NCI-H510A (cell line): ENCODE measurements around the gene MYO7B.

ENCODE experiments used
- DNase-seq: peaks from one replicate; lab custom pipeline; 2025; lab: John Stamatoyannopoulos, UW

The MYO7B gene

GRCh38 chr2:127664065-127664894 lies 128.8 kb downstream of the MYO7B start:
- no peak for DNase-seq

- no peak for DNase-seq
Measured at GRCh38 chr2:127664895-127665225, 129.4 kb downstream of the MYO7B start.

GRCh38 chr2:127665267-127665893 lies 129.9 kb downstream of the MYO7B start:
- no peak for DNase-seq

DNA sequence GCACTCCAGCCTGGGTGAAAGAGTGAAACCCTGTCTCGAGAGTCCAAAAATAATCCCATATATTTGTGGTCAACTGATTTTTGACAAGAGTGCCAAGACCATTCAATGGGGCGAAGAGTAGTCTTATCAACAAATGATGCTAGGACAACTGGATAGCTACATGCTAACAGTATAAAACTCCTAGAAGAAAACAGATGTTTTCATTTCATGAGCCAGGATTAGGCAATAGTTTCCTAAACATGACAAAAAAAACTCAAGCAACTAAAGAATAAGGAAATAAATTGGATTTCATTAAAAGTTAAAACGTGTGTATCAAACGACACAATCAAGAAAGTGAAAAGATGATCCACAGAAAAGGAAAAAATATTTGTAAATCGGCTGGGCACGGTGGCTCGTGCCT lies 133.6 kb downstream of the MYO7B start:
- no peak for DNase-seq

DNA sequence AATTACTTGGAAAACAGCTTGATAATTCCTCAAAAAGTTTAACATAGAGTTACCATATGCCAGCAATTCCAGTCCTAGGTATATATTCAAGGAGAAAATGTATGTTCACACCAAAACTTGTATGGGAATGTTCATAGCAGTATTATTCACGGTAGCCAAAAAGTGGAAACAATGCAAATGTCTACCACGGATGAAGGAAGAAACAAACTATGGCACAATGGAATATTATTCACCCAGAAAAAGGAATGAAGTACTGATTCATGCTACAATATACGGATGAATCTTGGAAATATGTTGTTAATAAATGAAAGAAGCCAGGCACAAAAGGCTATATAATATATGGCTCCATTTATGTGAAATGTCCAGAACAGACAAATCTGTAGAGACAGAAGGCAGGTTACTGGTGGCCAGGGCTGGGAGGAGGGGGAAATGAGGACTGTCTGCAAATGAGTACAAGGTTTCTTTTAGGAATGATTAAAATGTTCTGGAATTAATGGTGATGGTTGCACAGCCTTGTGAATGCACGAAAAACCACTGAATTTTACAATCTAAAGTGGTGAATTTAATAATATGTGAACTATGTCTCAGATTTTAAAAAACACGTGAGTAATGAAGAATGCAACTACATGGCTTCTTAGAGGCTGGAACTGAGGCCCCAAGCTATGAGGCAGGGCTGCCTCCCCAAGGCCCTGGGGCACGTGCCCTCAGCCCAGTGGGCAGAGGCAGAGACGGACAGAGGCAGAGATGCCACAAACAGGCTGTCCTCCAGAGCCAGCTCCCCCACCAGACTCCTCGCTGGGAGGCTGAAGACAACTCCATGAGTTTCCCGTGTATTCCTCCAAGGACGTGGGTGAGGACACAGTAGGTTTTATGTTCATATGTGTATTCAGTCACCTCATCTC lies 134.8 kb downstream of the MYO7B start:
- no peak for DNase-seq

DNA sequence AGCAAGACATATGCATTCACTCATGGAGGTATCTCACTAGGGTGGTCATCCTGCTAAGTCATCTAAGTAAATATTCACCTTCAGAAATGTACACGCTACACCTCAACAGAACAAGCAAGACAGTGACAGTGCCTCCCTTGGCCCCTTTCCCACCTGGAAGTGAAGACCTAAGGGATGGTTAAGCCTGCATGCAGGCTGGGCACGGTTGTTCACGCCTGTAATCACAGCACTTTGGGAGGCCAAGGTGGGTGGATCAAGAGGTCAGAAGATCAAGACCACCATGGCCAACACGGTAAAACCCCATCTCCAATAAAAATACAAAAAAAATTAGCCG lies 135.4 kb downstream of the MYO7B start:
- no peak for DNase-seq

DNA sequence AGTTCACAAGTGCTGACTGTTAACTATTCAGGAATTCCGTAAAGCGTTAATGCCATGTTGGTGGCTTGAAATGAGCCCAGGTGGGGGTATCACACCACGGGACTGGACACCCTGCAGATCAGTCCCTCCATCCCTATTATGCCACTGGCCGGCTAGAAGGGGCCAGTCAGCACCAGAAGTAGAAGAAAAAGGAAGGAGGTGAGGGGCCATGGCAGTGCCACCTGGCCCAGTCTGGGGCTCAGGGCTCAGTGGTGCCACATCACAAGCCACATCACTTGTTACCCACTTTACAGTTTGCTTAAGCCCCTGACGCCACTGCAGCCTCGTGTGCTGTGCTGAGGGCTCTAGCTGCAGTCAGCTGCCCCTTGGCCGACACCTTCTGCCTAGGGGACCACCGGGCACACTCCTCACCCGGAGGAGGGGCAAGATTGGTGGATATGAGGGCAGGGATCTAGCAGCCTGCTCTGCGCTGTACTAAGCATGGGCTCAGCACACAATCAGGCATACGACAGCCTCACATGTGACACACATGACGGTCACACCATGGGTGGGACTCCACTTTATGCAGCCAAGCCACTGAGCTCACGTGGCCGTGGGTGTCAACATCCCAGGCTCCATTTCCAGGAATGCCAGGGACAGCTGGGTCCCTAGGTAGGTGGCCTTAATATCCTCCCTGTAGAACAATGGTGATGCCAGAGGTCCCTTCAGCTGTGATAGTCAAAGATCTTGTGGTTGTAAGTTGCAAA lies 136.2 kb downstream of the MYO7B start:
- no peak for DNase-seq

GRCh38 chr2:127672341-127673224 lies 137.1 kb downstream of the MYO7B start:
- DNase-seq = no peak

DNA sequence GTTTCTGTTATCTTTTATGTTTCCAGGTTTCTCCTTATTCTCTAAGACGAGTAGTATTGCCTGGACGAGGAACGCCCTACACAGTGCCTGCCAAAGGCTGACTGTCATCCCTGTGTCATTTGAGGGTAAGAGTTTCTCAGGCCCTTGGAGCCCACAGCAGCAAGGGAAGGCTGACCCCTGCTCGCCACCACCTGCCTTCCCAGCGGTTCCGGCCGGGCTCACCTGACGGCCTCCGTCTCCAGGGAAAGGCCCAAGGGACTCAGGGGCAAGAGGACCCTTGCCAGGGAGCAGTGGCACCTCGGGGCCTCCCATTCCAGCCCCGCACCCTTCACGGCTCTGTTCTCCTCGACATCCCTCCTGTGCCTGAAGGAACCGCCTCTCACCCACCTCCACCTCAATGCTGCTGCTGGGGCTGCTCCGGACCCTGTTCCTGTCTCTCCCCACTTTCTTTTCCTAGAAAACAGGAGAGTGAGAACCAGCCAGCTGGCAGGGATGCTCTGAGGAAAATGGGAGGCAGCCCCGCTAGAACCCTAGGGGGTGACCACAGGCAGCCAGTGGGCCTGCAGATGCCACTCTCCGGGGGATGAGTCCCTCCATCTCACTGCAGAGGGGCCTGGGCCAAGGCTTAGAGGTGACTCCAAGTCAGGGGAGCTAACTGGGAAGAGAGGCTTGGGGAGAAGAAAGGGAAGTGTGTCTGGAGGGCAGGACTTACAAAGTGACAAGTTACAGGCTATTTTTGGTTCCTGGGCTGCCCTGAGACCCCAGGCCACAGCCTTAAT lies 138.0 kb downstream of the MYO7B start:
- no peak for DNase-seq

DNA sequence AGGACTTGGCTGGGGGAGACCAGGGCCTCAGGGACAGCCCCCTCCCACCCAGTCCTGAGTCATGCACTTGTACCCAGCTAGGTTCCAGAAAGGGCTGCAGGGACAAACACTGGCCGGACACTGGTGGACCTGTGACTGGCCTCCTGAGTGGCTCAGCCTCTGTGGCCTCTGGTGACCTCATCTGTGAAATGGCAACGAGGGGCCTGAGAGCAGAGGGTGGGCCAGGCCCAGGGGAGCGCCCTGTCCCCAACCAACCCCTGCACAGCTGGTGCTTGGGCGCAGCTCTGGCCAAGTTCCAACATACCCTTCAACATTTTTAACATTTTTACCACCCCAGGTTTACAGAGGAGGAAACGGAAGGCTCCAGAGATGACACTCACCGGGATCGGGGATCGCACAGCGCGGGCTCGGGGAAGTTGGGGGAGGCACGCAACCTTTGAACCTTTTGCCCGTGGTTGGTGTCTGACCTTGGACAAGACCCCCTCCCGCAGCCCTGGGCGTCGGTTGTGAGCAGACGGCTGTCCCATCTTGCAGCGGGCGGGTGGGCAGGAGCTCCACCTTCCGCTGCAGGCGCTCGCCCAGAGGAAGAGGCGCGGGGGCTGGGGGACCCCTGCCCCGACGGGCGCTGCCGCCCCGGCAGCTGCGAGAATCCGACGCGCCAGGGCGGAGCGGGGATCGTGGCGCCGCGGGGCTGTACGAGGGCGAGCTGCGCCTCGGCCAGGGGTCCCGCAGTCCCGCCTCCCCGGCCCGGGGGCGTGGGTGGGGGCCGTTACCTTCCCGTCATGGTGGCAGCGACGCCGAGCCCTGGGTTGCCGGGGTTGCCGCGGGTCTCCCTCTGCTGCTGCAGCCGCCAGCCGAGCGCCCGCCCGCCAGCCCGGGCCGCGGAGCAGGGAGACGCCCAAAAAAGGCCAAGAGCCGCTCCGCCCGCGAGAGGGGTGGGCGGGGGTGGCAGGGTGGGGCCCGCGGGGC lies 139.0 kb downstream of the MYO7B start:
- DNase-seq = no peak

- DNase-seq = no peak
Measured at GRCh38 chr2:127675331-127676261, 140.1 kb downstream of the MYO7B start, which contains the start of gene LIMS2. TSS of gene LIMS2 (minus strand) at chr2:127675530. CDS start at chr2:127675024, 506 bp downstream.

GRCh38 chr2:127676906-127677305 lies 141.4 kb downstream of the MYO7B start:
- no peak for DNase-seq

DNA sequence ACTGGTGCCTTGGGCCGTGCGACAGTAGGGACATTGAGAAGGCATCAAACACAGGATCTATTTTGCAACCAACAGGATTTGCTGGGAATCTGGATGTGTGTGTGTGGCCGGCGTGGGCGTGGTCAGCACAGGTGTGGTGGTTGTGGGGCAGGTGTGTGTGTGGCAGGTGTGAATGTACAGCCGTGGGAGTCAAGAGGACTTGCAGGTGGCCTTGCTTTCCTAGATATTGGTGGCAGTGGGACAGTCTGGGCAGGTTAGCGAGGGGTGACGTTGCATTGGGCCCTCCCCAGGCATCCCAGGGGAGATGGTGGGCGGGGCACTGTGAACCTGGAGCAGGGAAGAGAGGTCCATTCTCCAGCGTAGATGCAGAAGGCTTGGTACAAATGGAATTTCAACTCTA lies 143.0 kb downstream of the MYO7B start:
- DNase-seq = no peak

DNA sequence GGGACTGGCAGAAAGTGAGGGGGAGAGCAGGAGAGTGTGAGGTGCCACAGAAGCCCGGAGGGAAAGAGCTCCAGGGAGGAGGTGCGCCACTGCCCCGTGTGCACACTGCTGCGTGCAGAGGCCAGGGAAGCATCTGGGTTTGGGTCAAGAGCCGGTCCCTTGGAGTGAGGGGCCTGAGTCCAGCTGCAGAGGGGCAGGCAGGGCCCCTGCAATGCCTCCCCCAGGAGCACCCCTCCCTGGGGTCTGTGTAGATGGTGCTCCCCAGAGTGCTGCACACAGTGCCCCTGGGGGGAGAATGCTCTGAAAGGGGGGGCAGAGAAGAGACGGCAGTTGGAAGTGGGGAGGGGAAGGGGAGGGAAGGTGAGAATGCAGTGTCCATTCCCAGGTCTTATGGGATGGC lies 143.5 kb downstream of the MYO7B start:
- DNase-seq = no peak

DNA sequence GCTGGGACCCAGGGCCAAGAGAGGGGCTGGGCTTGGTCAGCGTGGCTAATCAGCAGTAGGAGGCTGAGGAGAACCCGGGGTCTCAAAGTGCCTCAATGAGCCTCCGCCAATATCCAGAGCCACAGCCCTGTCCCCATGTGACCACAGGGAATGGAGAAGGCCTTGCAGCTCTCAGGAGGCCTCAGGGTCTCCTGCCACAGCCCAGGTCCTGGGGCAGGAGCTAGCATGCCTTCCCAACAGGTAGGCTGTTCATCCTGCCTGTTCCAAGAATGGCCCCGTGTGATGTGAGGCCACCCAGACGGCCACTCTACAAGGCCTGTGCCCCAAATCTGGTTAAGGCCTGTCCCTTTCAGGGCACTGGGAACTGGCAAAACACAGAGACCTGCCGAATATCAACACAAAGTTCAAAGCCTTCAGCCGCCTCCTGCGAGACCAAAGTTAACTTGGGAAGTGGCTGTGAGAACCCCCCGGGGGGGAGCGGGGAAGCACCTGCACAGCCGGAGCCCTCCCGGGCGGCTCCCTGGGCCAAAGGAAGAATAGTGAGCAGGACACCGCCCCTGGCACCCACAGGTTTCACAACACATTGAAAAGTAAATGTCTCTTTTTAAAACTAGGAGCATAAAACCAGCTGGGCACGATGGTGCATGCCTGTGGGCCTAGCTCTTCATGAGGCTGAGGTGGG lies 144.3 kb downstream of the MYO7B start:
- DNase-seq = no peak

- DNase-seq = no peak
Measured at GRCh38 chr2:127680706-127681287, 145.3 kb downstream of the MYO7B start.

GRCh38 chr2:127681288-127681804 lies 145.9 kb downstream of the MYO7B start:
- no peak for DNase-seq
